GM06990 (cell line): ENCODE data around the gene PLEKHA6.

ENCODE experiments used
- DNase-seq: peaks from one replicate; pipeline ENCODE4 v3.0.0-alpha.2; 2011; ENCODE audit not compliant: insufficient read length; ENCODE audit errors: extremely low read depth
- H3K27me3 ChIP-seq: replicated peaks from 2 replicates; pipeline ENCODE4 v1.6.0; 2011; ENCODE audit warnings: low read length; ENCODE audit not compliant: control insufficient read depth, insufficient read depth
- H3K36me3 ChIP-seq: 2 replicates; pipeline ENCODE4 v1.5.1; 2011; ENCODE audit warnings: low read length; ENCODE audit not compliant: control insufficient read depth, insufficient read depth
- H3K4me3 ChIP-seq: replicated peaks from 2 replicates; pipeline ENCODE4 v1.5.1; 2011; ENCODE audit warnings: low read depth, mild to moderate bottlenecking, control low read depth, low read length
- TF ChIP-seq, protein P1 (sequence below): IDR thresholded peaks from 2 replicates; pipeline ENCODE4 v1.5.1; 2011; ENCODE audit warnings: low read length, control low read depth, mild to moderate bottlenecking, inconsistent platforms; ENCODE audit not compliant: insufficient read depth, poor library complexity, severe bottlenecking

Gene PLEKHA6

GRCh38 chr1:204259196-204259595 lies 100.5 kb downstream of the PLEKHA6 start:
- Histone ChIP-seq H3K4me3 (no peak overlapping the region), H3K27me3 (no peaks in the 10 kb centered on the region; the same call in none of the 2 replicates), H3K36me3 (no peaks in the 10 kb centered on the region)
- DNase-seq, result no peak
- TF ChIP-seq, protein P1, sequence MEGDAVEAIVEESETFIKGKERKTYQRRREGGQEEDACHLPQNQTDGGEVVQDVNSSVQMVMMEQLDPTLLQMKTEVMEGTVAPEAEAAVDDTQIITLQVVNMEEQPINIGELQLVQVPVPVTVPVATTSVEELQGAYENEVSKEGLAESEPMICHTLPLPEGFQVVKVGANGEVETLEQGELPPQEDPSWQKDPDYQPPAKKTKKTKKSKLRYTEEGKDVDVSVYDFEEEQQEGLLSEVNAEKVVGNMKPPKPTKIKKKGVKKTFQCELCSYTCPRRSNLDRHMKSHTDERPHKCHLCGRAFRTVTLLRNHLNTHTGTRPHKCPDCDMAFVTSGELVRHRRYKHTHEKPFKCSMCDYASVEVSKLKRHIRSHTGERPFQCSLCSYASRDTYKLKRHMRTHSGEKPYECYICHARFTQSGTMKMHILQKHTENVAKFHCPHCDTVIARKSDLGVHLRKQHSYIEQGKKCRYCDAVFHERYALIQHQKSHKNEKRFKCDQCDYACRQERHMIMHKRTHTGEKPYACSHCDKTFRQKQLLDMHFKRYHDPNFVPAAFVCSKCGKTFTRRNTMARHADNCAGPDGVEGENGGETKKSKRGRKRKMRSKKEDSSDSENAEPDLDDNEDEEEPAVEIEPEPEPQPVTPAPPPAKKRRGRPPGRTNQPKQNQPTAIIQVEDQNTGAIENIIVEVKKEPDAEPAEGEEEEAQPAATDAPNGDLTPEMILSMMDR, result no peak

- DNase-seq, result no peak
- Histone ChIP-seq H3K36me3 (no peaks in the 10 kb centered on the region), H3K27me3 (no peaks in the 10 kb centered on the region; the same call in none of the 2 replicates), H3K4me3 (no peak overlapping the region)
- TF ChIP-seq, protein P1, result peak; percentile 82
Measured at GRCh38 chr1:204258213-204259115, 101.3 kb downstream of the PLEKHA6 start.

GRCh38 chr1:204257446-204257845 lies 102.3 kb downstream of the PLEKHA6 start:
- no peaks in the 10 kb centered on the region; the same call in none of the 2 replicates for H3K27me3 ChIP-seq
- no peaks in the 10 kb centered on the region for H3K36me3 ChIP-seq
- no peak overlapping the region for H3K4me3 ChIP-seq
- DNase-seq, result no peak
- TF ChIP-seq, protein P1, result no peak

DNA sequence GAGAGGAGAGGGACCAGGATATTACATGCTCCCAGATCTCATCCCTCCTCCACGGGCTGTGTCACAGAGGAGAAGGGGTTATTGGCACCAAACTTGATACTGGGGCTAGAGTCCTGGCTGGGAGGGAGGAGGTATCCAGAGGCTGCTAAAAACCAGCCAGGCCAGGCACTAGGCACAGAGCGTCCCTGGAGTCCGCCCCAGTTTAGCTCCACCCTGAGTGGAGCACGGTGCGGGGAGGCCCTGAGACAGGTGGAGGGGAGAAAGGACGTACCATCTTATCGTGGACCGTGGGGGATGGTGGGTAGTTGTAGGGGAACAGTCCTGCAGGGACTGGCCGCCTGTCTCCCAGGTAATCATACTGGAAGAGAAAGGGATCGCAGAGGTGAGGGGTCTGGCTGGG lies 103.2 kb downstream of the PLEKHA6 start:
- no peak for DNase-seq
- Histone ChIP-seq H3K27me3 (no peaks in the 10 kb centered on the region; the same call in none of the 2 replicates), H3K4me3 (no peak overlapping the region), H3K36me3 (no peaks in the 10 kb centered on the region)
- TF ChIP-seq, protein P1, result no peak

DNA sequence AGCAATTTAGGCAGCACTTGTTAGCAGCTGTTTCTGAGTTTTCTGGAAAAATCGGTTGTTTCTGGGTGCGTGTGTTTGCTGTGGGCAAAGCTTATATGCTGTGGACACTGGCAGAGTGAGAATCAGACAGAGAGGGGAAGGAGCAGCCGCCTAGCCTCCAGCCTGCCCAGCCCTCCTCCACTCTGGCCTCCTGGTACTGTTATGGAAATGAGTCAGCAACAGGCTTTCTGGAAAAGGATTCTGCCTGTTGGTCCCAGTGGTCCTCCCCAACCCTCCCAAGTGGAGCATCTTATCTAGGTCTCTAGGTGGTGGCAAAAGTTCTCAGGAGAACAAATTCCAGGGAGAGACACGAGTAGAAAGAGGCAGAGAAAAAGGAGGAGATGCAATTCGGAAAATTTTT lies 103.8 kb downstream of the PLEKHA6 start:
- TF ChIP-seq, protein P1, result no peak
- DNase-seq, result no peak
- Histone ChIP-seq H3K27me3 (peaks cover 2% of the 10 kb centered on the region), H3K36me3 (no peaks in the 10 kb centered on the region), H3K4me3 (no peak overlapping the region)
